HG03575 (cell line): ENCODE results near the gene NNAT.

ENCODE experiments used
- ATAC-seq: cut with Tn5 transposase; IDR thresholded peaks from one replicate; pipeline ENCODE4 v1.9.1; 2021; ENCODE audit not compliant: unreplicated experiment, insufficient number of reproducible peaks, low FRiP score; ENCODE audit errors: extremely low read depth

The NNAT gene

GRCh38 chr20:37498066-37498665 is 22.9 kb upstream of the NNAT start:
- ATAC-seq = no peak

GRCh38 chr20:37500311-37500710 is 20.7 kb upstream of the NNAT start:
- ATAC-seq = no peak

GRCh38 chr20:37501940-37502339 is 19.1 kb upstream of the NNAT start:
- no peak for ATAC-seq

GRCh38 chr20:37502654-37503053 is 18.4 kb upstream of the NNAT start:
- ATAC-seq = no peak

GRCh38 chr20:37503256-37503927 is 17.7 kb upstream of the NNAT start:
- no peak for ATAC-seq

GRCh38 chr20:37504404-37505096 is 16.5 kb upstream of the NNAT start:
- no peak for ATAC-seq

DNA sequence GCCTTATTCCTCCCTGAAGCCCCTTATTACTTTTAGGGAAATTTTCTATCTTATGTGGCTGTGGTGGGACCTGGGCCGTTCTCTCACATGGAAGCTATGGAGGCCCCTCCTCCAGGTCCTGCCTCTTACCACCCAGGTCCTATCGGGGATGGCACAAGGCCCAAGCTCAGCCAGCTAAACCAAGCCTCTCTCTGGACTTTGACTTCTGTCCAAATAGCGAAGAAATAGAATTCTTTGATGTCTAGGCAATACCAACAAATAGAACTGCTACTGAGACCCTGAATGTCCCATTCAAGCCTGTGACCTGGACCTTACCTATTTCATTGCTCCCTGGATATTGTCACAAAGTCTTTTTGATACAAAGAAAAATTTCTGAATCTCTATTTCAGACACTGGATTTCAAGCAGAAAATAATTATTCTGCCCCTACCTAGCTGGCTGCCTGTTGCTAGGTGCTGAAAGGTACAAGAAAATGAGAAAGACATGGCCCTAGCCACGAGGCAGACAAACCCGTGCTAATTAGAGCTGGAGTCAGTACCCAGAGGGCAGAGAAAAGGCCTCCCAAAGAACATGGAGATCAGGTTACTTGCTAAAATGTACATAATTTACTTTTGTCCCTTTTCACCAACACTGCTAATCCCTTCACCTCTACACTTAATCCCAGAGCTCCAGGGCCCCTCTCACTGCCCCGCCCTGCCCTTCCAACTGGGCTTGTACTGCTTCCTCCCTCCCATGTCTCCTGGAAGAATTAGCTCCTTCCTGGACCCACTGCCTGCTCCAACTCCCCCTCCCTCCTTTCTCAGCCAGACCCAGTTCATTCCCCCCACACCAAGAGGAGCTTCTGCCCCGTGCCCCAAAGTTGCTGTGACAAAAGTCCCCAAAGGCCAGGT is 15.5 kb upstream of the NNAT start:
- no peak for ATAC-seq

DNA sequence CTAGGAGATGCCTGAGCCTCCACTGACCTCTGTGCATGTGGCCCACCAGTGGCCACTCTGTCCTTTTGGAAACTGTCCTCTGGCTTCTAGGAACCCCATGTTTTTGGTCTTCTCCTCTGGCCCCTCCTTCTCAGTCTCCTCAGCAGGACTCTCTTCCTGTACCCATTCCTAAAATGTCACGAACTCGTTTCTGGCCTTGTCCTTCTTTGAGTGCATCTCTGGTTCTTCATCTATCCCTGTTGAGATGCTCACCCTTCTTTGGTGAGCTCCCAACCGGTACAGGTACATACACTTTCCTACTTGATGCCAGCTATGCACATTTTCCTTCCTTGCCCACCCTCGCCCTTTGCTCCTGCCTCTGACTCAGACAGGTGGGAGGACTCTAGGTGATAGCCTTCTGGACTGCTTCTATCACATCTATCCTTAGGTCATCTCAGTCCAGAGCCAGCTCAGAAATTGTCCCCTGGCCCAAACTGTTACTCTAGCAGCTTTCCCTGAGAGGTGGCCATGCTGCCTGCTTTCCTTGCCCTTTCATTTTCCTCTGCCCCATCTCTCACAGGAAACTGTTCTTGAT is 14.8 kb upstream of the NNAT start:
- ATAC-seq = no peak

GRCh38 chr20:37510226-37510625 is 10.8 kb upstream of the NNAT start:
- ATAC-seq = no peak

- no peak for ATAC-seq
Observed at GRCh38 chr20:37511610-37512275, 9.3 kb upstream of the NNAT start.

DNA sequence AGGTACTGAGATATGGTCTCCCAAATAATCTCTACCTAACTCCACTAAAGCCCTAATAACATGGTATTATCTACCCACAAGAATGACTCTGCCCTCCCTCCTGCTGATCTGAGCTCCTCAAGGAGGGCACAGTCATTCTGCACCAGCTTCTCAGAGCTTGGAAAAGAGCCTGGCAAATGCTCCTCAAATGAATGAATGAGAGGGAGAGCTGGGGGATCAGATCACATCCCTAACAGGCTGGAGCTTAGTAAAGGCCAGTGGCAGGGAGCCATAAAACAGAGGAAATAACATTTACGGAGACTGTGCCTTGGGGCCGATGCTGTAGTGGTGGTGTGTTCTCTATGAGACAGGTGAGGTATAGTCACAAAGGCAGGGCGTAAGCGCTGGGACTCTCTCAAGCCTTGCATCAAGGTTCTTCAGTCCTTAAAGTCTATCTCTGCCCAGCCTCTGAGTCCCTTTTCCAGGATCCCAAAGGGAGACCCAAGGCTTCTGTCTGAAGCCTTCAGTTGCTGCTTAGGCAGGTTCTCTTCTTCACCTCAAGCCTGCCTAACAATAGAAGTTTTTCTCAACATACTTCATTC is 7.2 kb upstream of the NNAT start:
- ATAC-seq = no peak

GRCh38 chr20:37515876-37516275 is 5.2 kb upstream of the NNAT start:
- ATAC-seq = no peak

GRCh38 chr20:37516811-37517750 is 4.0 kb upstream of the NNAT start:
- no peak for ATAC-seq

GRCh38 chr20:37518059-37518458 is 3.0 kb upstream of the NNAT start:
- no peak for ATAC-seq

- ATAC-seq = no peak
Observed at GRCh38 chr20:37518606-37519507, 2.2 kb upstream of the NNAT start.
